Measurements from ENCODE around the gene TTYH2. TPM values are rescaled to one million over a fixed set of nuclear protein-coding genes. Genes with fewer than 3 reads are reported as not detected.
A peak's percentile ranks its signal among the peaks of the same experiment; 100 is the strongest.

The TTYH2 gene
- total RNA-seq, 2 donors from 2014 or later: 18.2 to 26.0 TPM

DNA sequence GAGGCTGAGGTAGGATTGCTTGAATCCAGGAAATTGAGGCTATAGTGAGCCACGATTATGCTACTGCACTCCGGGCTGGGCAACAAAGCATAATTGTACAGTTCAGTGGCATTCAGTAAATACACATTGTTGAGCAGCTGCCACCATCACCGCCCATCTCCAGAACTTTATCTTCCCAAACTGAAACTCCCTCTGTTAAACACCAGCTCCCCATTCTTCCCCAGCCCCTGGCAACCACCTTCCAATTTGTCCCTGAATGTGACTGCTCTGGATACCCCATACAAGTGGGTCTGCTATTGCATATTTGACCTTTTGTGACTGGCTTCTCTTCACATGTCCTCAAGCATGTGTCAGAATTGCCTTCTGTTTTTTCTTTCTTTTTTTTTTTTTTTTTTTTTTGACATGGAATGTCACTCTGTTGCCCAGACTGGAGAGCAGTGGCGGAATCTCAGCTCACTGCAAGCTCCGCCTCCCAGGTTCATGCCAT, 7.0 kb upstream of the TTYH2 start:
- Histone ChIP-seq H3K36me3 (peaks cover 54% of the 10 kb centered on the region), H3K4me3 (no peak overlapping the region), H3K4me1 (peaks cover 0 to 62% of the 10 kb centered on the region in 2 donors), H3K9me3 (no peaks in the 10 kb centered on the region), H3K27ac (no peak overlapping the region), H3K27me3 (no peaks in the 10 kb centered on the region)
- no peak for DNase-seq (ENCODE audit: low spot score)
- TF ChIP-seq, protein P1, sequence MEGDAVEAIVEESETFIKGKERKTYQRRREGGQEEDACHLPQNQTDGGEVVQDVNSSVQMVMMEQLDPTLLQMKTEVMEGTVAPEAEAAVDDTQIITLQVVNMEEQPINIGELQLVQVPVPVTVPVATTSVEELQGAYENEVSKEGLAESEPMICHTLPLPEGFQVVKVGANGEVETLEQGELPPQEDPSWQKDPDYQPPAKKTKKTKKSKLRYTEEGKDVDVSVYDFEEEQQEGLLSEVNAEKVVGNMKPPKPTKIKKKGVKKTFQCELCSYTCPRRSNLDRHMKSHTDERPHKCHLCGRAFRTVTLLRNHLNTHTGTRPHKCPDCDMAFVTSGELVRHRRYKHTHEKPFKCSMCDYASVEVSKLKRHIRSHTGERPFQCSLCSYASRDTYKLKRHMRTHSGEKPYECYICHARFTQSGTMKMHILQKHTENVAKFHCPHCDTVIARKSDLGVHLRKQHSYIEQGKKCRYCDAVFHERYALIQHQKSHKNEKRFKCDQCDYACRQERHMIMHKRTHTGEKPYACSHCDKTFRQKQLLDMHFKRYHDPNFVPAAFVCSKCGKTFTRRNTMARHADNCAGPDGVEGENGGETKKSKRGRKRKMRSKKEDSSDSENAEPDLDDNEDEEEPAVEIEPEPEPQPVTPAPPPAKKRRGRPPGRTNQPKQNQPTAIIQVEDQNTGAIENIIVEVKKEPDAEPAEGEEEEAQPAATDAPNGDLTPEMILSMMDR (IDR thresholded peaks at IDR 0.05): no peak

DNA sequence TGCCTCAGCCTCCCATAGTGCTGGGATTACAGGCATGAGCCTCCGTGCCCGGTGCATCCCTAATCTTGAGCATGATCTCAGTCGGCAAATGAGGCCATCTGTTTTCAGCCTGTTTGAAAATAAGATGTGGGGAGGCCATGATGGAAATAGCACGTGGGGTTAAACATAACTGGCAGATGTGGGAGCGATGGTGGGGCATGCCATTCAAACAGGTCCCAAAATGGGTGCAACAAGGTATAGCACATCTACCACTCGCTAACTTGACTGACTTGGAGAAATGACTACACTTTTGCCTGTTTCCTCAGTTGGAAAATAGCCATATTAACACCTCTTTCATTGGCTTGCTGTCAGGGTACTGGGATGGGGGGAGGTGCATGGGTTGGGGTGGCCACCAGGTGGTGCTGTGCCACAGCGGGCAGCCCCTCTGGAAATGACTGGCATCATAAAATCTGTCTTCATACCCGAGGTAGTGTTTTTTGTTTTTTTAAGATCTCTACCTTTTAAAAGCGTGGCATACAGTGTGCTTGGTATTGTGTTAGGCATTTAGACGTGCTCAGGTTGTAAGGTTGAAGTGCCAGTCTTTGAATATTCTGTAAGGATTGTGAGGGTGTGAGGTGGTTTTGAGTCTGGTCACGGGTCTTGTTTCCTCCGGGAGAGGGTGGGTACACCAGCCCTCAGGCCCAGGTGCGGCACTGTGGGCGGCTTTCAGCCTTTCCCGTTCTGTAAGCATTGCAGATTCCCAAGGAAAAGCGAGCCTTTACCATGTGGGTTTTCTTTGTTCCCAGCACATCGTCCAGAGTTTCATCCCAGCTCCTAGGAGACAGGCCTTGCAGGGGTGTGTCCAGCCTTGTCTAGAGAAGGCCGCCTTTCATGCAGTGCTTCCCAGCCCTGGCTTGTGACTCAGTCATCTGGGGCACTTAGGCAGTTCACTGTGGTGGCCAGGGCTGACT, 2.9 kb upstream of the TTYH2 start:
- peak; percentile 79 for DNase-seq (ENCODE audit: low spot score)
- Histone ChIP-seq H3K27me3 (no peaks in the 10 kb centered on the region), H3K9me3 (no peaks in the 10 kb centered on the region), H3K4me3 (no peak overlapping the region), H3K36me3 (peaks cover 42% of the 10 kb centered on the region), H3K27ac (peak overlapping the region; percentile 38 to 85), H3K4me1 (peaks cover 0 to 79% of the 10 kb centered on the region in 2 donors)
- TF ChIP-seq, protein P1 (IDR thresholded peaks at IDR 0.05): peak; percentile 95 to 99

DNA sequence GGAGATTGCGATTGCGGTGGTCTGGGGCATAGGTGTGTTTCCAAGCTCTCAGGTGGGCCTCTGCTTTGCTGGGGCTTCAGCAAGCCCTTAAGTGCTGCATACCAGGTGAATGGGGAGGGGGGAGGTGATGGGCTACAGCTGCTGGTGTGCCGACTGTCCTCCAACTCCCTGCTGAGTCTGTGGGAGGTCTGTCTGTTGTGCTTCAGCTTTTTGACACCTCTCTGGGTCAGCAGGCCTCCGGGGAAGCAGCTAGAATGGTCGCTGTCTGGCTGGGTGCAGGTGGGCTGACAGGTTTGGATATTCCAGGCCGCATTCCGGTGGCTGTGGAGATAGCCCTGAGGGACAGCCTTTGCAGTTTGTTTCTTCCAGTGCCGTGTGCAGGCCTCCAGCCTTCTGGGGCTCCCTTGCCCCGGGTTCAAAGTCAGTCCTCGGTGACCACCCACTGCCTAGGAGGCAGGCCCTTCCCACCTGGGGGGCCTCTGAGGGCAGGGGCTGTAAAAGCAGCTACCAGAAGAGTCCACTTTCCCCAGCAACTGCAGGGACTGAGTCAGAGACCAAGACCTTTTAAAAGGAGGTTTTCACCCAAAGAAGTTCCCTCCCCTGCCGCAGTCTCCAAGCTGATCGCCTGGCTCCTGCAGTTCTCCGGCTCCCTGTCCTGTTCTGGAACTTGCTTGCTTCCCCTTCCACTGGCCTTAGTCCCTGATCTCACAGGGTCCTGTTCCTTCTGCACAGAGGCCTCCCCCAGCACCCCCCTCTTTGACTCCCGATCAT, 2.0 kb upstream of the TTYH2 start:
- TF ChIP-seq, protein P1 (IDR thresholded peaks at IDR 0.05): no peak
- H3K4me3 ChIP-seq: peak overlapping the region in 1 of 2 donors; percentile 61
- no peaks in the 10 kb centered on the region for H3K9me3 ChIP-seq
- no peak for DNase-seq (ENCODE audit: low spot score)
- peak overlapping the region; percentile 38 to 85 for H3K27ac ChIP-seq
- peaks cover 35% of the 10 kb centered on the region for H3K36me3 ChIP-seq
- no peaks in the 10 kb centered on the region for H3K27me3 ChIP-seq
- peaks cover 0 to 79% of the 10 kb centered on the region in 2 donors for H3K4me1 ChIP-seq

DNA sequence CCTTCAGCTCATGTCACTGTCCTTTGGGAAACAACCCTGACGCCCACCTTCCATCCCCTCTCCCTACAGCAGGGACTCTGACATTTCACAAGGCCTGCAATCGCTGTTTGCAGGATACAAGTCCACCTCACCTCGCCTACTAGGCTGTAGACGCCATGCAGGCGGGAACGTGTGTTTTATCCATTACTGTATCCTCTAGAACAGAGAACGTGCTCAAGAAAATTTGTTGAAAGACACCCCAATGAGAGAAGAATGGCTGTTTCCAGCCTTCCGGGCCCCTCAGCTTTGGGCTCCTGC, 1.5 kb upstream of the TTYH2 start:
- Histone ChIP-seq H3K4me3 (peak overlapping the region; percentile 54 to 61), H3K36me3 (peaks cover 34% of the 10 kb centered on the region), H3K4me1 (peaks cover 0 to 79% of the 10 kb centered on the region in 2 donors), H3K27ac (peak overlapping the region; percentile 85 to 88), H3K9me3 (no peaks in the 10 kb centered on the region), H3K27me3 (no peaks in the 10 kb centered on the region)
- no peak for DNase-seq (ENCODE audit: low spot score)
- TF ChIP-seq, protein P1 (IDR thresholded peaks at IDR 0.05): no peak

DNA sequence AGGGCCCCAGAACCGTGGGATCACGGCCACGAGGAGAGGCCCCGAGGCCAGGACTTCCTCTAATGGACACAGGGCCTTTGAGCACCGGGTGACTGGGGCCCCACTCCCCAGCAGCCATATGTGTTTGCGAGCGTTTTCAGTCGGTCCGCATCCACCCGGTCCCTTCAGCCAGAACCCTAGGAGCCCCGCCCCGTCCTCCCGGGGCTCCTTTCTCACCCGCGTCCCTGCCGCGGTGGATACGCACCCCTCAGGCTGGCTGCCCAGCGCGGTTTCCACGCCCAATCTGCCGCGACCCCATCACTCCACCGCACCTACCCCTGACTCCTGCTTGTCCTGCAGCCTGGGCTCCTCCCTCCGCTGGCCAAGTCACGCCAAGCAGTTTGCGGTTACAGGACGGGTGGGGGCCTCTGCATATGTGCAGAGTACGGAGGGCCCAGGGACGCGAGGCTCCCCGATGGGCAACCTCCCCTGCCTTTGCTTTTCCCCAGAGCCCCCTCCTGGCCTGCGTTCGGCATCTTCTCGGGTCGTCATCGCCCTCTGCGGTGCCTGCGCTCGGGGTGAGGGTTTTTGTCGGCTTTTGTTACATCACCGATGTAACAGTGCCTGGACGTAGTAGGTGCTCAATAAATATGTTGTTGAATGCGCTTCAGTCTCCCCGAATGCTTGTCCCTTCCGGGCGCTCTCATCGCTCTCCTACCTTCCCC, 1.0 kb upstream of the TTYH2 start:
- peaks cover 0 to 79% of the 10 kb centered on the region in 2 donors for H3K4me1 ChIP-seq
- no peaks in the 10 kb centered on the region for H3K27me3 ChIP-seq
- H3K36me3 ChIP-seq: peaks cover 29% of the 10 kb centered on the region
- TF ChIP-seq, protein P1 (IDR thresholded peaks at IDR 0.05): no peak
- H3K9me3 ChIP-seq: no peaks in the 10 kb centered on the region
- H3K27ac ChIP-seq: peak overlapping the region; percentile 85 to 88
- no peak for DNase-seq (ENCODE audit: low spot score)
- H3K4me3 ChIP-seq: peak overlapping the region; percentile 54 to 61

All from right atrium auricular region (tissue), 2 donors.